ENCODE results near the gene RALGAPB. TPM values are rescaled to one million over a fixed set of nuclear protein-coding genes. Genes with fewer than 3 reads are reported as not detected.
A peak's percentile ranks its signal among the peaks of the same experiment; 100 is the strongest.

Gene RALGAPB
- total and polyA plus RNA-seq, 2 of the 13 experiments (the other 11 are each of a cell fraction or from before 2014, with no cell fraction given), result 17.6 to 30.6 TPM

DNA sequence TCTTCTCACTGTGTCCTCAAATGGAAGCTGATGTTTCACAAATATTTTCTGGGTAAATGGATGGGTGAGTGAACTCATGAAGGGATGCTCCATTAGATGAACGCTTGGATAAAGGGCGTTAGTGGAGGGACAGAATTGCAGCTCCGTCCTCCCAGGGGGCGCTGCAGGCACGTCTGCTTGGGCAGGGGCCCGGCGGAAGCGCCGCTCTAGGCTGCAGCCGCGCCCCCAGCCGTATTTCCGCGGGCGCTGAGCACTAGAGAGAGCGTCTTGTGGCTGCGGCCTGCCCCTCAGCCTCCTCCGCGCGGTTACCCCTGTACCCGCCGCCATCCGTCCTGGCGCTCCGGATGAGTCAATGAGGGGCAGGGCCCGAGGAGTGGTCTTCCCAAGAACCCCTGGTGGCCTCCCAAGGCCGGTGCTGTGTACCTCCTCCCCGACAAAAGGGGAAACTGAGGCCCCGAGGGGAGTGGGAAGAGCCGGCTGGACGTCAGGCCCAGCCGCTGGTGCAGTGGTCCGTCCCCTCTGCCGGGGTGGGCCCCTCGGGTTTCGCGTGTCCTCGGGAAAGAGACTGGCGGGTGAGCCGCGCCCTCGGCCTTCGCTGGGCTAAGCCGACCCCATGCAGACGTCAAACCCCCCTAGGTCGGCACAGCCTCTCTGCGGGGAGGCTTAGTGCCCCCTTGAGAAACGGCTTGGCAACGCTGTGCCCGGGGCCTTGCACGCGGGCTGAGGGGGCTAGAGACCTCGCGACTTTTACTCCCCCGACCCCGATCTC is 26.0 kb upstream of the RALGAPB start (continued):
- TF ChIP-seq, protein P1, sequence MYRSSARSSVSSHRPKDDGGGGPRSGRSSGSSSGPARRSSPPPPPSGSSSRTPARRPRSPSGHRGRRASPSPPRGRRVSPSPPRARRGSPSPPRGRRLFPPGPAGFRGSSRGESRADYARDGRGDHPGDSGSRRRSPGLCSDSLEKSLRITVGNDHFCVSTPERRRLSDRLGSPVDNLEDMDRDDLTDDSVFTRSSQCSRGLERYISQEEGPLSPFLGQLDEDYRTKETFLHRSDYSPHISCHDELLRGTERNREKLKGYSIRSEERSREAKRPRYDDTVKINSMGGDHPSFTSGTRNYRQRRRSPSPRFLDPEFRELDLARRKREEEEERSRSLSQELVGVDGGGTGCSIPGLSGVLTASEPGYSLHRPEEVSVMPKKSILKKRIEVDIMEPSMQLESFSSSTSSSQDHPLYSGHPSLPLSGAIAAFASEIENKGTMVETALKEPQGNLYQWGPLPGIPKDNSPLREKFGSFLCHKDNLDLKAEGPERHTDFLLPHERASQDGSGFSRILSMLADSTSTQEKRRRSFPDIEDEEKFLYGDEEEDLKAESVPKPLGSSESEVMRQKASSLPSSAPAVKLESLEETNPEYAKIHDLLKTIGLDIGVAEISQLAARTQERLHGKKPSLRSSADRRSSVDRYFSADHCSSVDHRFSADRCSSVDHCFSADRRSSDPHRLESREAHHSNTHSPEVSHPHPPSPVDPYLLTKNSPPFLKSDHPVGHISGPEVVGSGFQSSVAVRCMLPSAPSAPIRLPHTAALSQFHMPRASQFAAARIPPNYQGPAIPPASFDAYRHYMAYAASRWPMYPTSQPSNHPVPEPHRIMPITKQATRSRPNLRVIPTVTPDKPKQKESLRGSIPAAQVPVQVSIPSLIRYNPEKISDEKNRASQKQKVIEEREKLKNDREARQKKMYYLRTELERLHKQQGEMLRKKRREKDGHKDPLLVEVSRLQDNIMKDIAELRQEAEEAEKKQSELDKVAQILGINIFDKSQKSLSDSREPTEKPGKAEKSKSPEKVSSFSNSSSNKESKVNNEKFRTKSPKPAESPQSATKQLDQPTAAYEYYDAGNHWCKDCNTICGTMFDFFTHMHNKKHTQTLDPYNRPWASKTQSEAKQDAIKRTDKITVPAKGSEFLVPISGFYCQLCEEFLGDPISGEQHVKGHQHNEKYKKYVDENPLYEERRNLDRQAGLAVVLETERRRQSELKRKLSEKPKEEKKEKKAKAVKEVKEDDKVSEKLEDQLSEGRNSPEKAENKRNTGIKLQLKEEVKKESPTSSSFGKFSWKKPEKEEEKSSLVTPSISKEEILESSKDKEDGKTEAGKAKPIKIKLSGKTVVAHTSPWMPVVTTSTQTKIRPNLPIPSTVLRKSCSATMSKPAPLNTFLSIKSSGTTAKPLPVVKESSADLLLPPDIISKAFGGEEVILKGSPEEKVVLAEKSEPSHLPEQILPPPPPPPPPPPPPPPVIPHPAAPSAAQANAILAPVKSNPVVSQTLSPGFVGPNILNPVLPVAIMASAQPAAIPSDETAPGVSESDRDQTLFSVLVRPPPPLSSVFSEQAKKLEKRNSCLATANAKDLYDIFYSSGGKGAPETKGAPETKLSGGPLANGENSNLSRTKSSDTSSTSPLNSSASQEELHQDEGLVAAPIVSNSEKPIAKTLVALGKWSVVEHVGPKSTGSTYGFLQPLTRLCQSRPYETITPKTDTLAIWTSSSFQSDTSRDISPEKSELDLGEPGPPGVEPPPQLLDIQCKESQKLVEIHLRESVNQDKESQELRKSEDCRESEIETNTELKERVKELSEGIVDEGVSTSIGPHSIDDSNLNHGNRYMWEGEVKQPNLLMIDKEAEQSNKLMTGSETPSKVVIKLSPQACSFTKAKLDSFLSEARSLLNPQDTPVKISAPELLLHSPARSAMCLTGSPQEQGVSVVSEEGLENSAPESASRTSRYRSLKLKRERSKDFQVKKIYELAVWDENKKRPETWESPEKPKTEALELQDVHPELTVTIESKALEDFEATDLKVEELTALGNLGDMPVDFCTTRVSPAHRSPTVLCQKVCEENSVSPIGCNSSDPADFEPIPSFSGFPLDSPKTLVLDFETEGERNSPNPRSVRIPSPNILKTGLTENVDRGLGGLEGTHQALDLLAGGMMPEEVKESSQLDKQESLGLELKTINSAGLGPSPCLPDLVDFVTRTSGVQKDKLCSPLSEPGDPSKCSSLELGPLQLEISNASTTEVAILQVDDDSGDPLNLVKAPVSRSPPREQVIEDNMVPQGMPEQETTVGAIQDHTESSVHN (CRISPR knock-in tag; IDR thresholded peaks at IDR 0.05), result no peak
- peak; percentile 83; the same call in 1 of the 2 replicates for TF ChIP-seq CHCHD3 (CRISPR knock-in tag; IDR thresholded peaks at IDR 0.05)
- peak; percentile 97 for TF ChIP-seq ZNF564 (CRISPR knock-in tag; IDR thresholded peaks at IDR 0.05)
- TF ChIP-seq ZNF839 (CRISPR knock-in tag; IDR thresholded peaks at IDR 0.05; ENCODE audit: borderline replicate concordance), result peak; percentile 88
- peak; percentile 91 for TF ChIP-seq ZSCAN25 (CRISPR knock-in tag; IDR thresholded peaks at IDR 0.05)
- peak; percentile 95; the same call in 1 of the 2 replicates for TF ChIP-seq ZNF589 (CRISPR knock-in tag; conservative IDR thresholded peaks at IDR 0.05)
- TF ChIP-seq, protein P2, sequence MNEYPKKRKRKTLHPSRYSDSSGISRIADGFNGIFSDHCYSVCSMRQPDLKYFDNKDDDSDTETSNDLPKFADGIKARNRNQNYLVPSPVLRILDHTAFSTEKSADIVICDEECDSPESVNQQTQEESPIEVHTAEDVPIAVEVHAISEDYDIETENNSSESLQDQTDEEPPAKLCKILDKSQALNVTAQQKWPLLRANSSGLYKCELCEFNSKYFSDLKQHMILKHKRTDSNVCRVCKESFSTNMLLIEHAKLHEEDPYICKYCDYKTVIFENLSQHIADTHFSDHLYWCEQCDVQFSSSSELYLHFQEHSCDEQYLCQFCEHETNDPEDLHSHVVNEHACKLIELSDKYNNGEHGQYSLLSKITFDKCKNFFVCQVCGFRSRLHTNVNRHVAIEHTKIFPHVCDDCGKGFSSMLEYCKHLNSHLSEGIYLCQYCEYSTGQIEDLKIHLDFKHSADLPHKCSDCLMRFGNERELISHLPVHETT (CRISPR knock-in tag; conservative IDR thresholded peaks at IDR 0.05), result peak; percentile 98
- TF ChIP-seq SNAI1 (CRISPR knock-in tag; IDR thresholded peaks at IDR 0.05; ENCODE audit: borderline replicate concordance), result peak; percentile 72; the same call in 1 of the 2 replicates
- peak; percentile 83 for TF ChIP-seq SOX5 (CRISPR knock-in tag; IDR thresholded peaks at IDR 0.05; ENCODE audit: borderline replicate concordance)
- TF ChIP-seq, protein P3, sequence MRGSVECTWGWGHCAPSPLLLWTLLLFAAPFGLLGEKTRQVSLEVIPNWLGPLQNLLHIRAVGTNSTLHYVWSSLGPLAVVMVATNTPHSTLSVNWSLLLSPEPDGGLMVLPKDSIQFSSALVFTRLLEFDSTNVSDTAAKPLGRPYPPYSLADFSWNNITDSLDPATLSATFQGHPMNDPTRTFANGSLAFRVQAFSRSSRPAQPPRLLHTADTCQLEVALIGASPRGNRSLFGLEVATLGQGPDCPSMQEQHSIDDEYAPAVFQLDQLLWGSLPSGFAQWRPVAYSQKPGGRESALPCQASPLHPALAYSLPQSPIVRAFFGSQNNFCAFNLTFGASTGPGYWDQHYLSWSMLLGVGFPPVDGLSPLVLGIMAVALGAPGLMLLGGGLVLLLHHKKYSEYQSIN (CRISPR knock-in tag; IDR thresholded peaks at IDR 0.05; ENCODE audit: borderline replicate concordance), result peak; percentile 84; the same call in 1 of the 2 replicates
- peak; percentile 98 for TF ChIP-seq ZSCAN9 (CRISPR knock-in tag; IDR thresholded peaks at IDR 0.05; ENCODE audit: borderline replicate concordance)
- no peak for TF ChIP-seq ZNF75D (CRISPR knock-in tag; IDR thresholded peaks at IDR 0.05; ENCODE audit: borderline replicate concordance)
- peak; percentile 93 for TF ChIP-seq ZNF883 (CRISPR knock-in tag; IDR thresholded peaks at IDR 0.05; ENCODE audit: not compliant biosample characterization)
- TF ChIP-seq FOXK1 (CRISPR knock-in tag; IDR thresholded peaks at IDR 0.05; ENCODE audit: borderline replicate concordance, low read depth), result peak; percentile 98
- TF ChIP-seq ZNF138 (CRISPR knock-in tag; IDR thresholded peaks at IDR 0.05; ENCODE audit: low read depth), result peak; percentile 95; the same call in 1 of the 2 replicates
- TF ChIP-seq ZNF431 (CRISPR knock-in tag; IDR thresholded peaks at IDR 0.05; ENCODE audit: borderline replicate concordance, low read depth), result peak; percentile 94
- TF ChIP-seq, protein P4, sequence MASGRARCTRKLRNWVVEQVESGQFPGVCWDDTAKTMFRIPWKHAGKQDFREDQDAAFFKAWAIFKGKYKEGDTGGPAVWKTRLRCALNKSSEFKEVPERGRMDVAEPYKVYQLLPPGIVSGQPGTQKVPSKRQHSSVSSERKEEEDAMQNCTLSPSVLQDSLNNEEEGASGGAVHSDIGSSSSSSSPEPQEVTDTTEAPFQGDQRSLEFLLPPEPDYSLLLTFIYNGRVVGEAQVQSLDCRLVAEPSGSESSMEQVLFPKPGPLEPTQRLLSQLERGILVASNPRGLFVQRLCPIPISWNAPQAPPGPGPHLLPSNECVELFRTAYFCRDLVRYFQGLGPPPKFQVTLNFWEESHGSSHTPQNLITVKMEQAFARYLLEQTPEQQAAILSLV (CRISPR knock-in tag; IDR thresholded peaks at IDR 0.05; ENCODE audit: borderline replicate concordance), result peak; percentile 99
